Measurements from ENCODE around the gene AK3. TPM values are rescaled to one million over a fixed set of nuclear protein-coding genes. Genes with fewer than 3 reads are reported as not detected.
A peak's percentile ranks its signal among the peaks of the same experiment; 100 is the strongest.
"Not testable (repeated sequence)": the region's sequence is repeated elsewhere in the genome, so short reads cannot be mapped to it uniquely, and the experiment has no call there.

AK3 gene
- total and polyA plus RNA-seq, 2 donors (not counting 1 experiment from before 2014, with no cell fraction given) = 66.3 to 90.3 TPM

DNA sequence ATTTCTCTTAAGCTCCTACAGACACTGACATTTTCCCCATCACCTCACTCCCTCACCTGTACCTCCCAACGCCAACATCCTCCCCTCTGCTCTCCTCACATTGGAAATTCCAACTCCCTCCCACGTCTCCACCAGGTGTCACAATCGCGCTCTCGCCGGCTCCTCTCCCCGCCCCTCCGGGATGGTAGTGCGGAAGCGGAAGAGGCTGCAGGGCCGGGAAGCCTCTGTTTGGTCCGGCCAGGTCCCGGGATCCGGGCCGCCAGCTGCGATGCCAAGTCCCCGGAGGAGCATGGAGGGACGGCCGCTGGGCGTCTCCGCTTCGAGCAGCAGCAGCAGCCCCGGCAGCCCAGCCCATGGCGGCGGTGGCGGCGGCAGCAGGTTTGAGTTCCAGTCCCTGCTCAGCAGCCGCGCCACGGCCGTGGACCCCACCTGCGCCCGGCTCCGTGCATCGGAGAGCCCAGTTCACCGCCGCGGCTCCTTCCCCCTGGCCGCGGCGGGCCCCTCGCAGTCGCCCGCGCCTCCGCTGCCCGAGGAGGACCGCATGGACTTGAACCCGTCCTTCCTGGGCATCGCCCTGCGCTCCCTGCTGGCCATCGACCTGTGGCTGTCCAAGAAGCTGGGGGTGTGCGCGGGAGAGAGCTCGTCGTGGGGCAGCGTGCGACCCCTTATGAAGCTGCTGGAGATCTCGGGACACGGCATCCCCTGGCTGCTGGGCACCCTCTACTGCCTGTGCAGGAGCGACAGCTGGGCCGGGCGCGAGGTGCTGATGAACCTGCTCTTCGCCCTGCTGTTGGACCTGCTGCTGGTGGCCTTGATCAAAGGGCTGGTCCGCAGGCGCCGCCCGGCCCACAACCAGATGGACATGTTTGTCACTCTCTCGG lies 78.7 kb downstream of the AK3 start, which contains the start of gene PLPP6:
Gene PLPP6 (plus strand): TSS at position 187 of the 881 bp plus-strand sequence. CDS start 82 bp downstream, at position 269.
- H3K9me3 ChIP-seq (ENCODE audit: control insufficient read depth, insufficient read depth, low read depth, low read length) = no peaks in the 10 kb centered on the region
- peak within 1 kb of the TSS; percentile 44 for H3K27ac ChIP-seq (ENCODE audit: insufficient read depth, low read length)
- H3K27me3 ChIP-seq (ENCODE audit: control insufficient read depth, insufficient read depth, low read length) = no peaks in the 10 kb centered on the region
- H2AFZ ChIP-seq (ENCODE audit: low read length) = peak within 1 kb of the TSS; percentile 72
- no peaks in the 10 kb centered on the region for H3K36me3 ChIP-seq (ENCODE audit: control insufficient read depth, insufficient read depth, low read length)
- peak within 1 kb of the TSS; percentile 73 for H3K9ac ChIP-seq (ENCODE audit: insufficient read depth, low read length)
- peak within 1 kb of the TSS; percentile 56 to 79 (median 70) for H3K4me3 ChIP-seq (replicated peaks in 1 of 4; ENCODE audit: control extremely low read depth in 1 of 4, insufficient read depth in 1 of 4, low read depth in 3 of 4, low read length in 4 of 4)
- H3K4me1 ChIP-seq (ENCODE audit: control insufficient read depth, extremely low read depth, insufficient read depth, low read length) = peaks cover 13% of the 10 kb centered on the region
- peak; percentile 80 for DNase-seq (ENCODE audit: low read depth in 2 of 2)
- H3K4me2 ChIP-seq (ENCODE audit: extremely low read depth, insufficient read depth, low read length) = peak within 1 kb of the TSS; percentile 94
- TF ChIP-seq, protein P1, sequence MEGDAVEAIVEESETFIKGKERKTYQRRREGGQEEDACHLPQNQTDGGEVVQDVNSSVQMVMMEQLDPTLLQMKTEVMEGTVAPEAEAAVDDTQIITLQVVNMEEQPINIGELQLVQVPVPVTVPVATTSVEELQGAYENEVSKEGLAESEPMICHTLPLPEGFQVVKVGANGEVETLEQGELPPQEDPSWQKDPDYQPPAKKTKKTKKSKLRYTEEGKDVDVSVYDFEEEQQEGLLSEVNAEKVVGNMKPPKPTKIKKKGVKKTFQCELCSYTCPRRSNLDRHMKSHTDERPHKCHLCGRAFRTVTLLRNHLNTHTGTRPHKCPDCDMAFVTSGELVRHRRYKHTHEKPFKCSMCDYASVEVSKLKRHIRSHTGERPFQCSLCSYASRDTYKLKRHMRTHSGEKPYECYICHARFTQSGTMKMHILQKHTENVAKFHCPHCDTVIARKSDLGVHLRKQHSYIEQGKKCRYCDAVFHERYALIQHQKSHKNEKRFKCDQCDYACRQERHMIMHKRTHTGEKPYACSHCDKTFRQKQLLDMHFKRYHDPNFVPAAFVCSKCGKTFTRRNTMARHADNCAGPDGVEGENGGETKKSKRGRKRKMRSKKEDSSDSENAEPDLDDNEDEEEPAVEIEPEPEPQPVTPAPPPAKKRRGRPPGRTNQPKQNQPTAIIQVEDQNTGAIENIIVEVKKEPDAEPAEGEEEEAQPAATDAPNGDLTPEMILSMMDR (conservative IDR thresholded peaks at IDR 0.05 in 1 of 2, IDR thresholded peaks at IDR 0.05 in 1 of 2; ENCODE audit: low read depth in 1 of 2, low read length in 2 of 2) = peak; percentile 50 to 62
- TF ChIP-seq EZH2 (IDR thresholded peaks at IDR 0.05; ENCODE audit: low read length, missing control alignments) = no peak
- no peaks in the 10 kb centered on the region for H3K79me2 ChIP-seq (ENCODE audit: control insufficient read depth, insufficient read depth, low read length)
- H4K20me1 ChIP-seq (ENCODE audit: control insufficient read depth, extremely low read depth, insufficient read depth, low read length) = no peaks in the 10 kb centered on the region

DNA sequence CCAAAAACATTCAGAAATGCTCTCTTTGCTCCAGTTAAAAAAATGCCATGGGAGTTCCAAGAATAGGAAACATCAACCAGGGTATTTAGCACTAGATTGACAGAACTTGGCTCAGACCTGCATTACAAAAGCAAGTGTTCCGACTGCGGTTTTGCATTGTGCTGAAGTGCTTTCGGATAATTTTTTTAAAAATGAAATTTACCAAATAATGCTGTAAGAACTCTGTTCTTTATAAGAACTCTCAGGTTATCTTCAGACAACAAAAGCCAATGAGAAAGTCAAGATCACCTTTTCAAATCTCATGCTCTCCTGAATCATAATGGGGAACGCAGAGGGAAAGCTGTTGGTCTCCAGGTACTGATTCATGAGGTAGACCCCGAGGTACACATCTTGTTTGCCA lies 79.4 kb downstream of the AK3 start:
- Histone ChIP-seq H4K20me1 (ENCODE audit: control insufficient read depth, extremely low read depth, insufficient read depth, low read length) (no peaks in the 10 kb centered on the region), H3K9me3 (ENCODE audit: control insufficient read depth, insufficient read depth, low read depth, low read length) (no peaks in the 10 kb centered on the region), H3K79me2 (ENCODE audit: control insufficient read depth, insufficient read depth, low read length) (no peaks in the 10 kb centered on the region), H3K4me2 (ENCODE audit: extremely low read depth, insufficient read depth, low read length) (peak overlapping the region; percentile 94), H3K4me3 (replicated peaks in 1 of 4; ENCODE audit: control extremely low read depth in 1 of 4, insufficient read depth in 1 of 4, low read depth in 3 of 4, low read length in 4 of 4) (peak overlapping the region; percentile 56 to 79 (median 70)), H3K9ac (ENCODE audit: insufficient read depth, low read length) (no peak overlapping the region), H3K4me1 (ENCODE audit: control insufficient read depth, extremely low read depth, insufficient read depth, low read length) (peaks cover 13% of the 10 kb centered on the region), H2AFZ (ENCODE audit: low read length) (peak overlapping the region; percentile 63), H3K36me3 (ENCODE audit: control insufficient read depth, insufficient read depth, low read length) (no peaks in the 10 kb centered on the region), H3K27ac (ENCODE audit: insufficient read depth, low read length) (peak overlapping the region; percentile 44), H3K27me3 (ENCODE audit: control insufficient read depth, insufficient read depth, low read length) (no peaks in the 10 kb centered on the region)
- TF ChIP-seq, protein P1 (conservative IDR thresholded peaks at IDR 0.05 in 1 of 2, IDR thresholded peaks at IDR 0.05 in 1 of 2; ENCODE audit: low read depth in 1 of 2, low read length in 2 of 2) = no peak
- peak in 1 of 2 donors; percentile 72 for DNase-seq (ENCODE audit: low read depth in 2 of 2)

DNA sequence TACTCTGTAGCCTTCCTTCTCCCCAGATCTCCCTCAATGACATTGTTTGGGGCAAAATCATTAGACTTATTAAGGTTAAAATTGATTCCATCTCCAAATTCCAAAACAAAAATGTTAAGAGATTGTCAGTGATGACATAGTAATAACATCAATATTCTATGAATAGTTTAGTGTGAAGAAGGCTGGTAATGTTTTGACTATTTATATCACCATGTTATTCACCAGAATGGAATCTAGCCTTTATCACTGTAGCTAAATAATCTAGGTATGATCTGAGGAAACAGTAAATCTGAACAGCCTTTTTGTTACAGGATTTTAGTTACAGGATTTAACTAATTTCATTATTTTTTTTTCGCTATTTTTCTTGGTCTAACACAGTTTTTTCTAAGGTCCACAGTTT lies 79.8 kb downstream of the AK3 start:
- Histone ChIP-seq H3K36me3 (ENCODE audit: control insufficient read depth, insufficient read depth, low read length) (no peaks in the 10 kb centered on the region), H4K20me1 (ENCODE audit: control insufficient read depth, extremely low read depth, insufficient read depth, low read length) (no peaks in the 10 kb centered on the region), H3K27ac (ENCODE audit: insufficient read depth, low read length) (no peak overlapping the region), H3K9ac (ENCODE audit: insufficient read depth, low read length) (no peak overlapping the region), H3K79me2 (ENCODE audit: control insufficient read depth, insufficient read depth, low read length) (no peaks in the 10 kb centered on the region), H3K4me3 (replicated peaks in 1 of 4; ENCODE audit: control extremely low read depth in 1 of 4, insufficient read depth in 1 of 4, low read depth in 3 of 4, low read length in 4 of 4) (peak overlapping the region in 1 of 4 experiments; percentile 79), H2AFZ (ENCODE audit: low read length) (no peak overlapping the region), H3K4me2 (ENCODE audit: extremely low read depth, insufficient read depth, low read length) (peak overlapping the region; percentile 94), H3K4me1 (ENCODE audit: control insufficient read depth, extremely low read depth, insufficient read depth, low read length) (peaks cover 13% of the 10 kb centered on the region), H3K27me3 (ENCODE audit: control insufficient read depth, insufficient read depth, low read length) (no peaks in the 10 kb centered on the region), H3K9me3 (ENCODE audit: control insufficient read depth, insufficient read depth, low read depth, low read length) (no peaks in the 10 kb centered on the region)
- TF ChIP-seq, protein P1 (conservative IDR thresholded peaks at IDR 0.05 in 1 of 2, IDR thresholded peaks at IDR 0.05 in 1 of 2; ENCODE audit: low read depth in 1 of 2, low read length in 2 of 2) = no peak
- TF ChIP-seq EZH2 (IDR thresholded peaks at IDR 0.05; ENCODE audit: low read length, missing control alignments) = no peak
- DNase-seq (ENCODE audit: low read depth in 2 of 2) = peak in 1 of 2 donors; percentile 65

DNA sequence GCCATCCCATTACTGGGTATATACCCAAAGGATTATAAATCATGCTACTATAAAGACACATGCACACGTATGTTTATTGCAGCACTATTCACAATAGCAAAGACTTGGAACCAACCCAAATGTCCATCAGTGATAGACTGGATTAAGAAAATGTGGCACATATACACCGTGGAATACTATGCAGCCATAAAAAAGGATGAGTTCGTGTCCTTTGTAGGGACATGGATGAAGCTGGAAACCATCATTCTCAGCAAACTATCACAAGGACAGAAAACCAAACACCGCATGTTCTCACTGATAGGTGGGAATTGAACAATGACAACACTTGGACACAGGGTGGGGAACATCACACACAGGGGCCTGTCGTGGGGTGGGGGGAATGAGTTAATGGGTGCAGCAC lies 80.3 kb downstream of the AK3 start:
- H3K4me2 ChIP-seq (ENCODE audit: extremely low read depth, insufficient read depth, low read length); H3K4me3 ChIP-seq (replicated peaks in 1 of 4; ENCODE audit: control extremely low read depth in 1 of 4, insufficient read depth in 1 of 4, low read depth in 3 of 4, low read length in 4 of 4); DNase-seq (ENCODE audit: low read depth in 2 of 2); H3K9me3 ChIP-seq (ENCODE audit: control insufficient read depth, insufficient read depth, low read depth, low read length); H3K27ac ChIP-seq (ENCODE audit: insufficient read depth, low read length); H3K79me2 ChIP-seq (ENCODE audit: control insufficient read depth, insufficient read depth, low read length); H3K36me3 ChIP-seq (ENCODE audit: control insufficient read depth, insufficient read depth, low read length); H3K9ac ChIP-seq (ENCODE audit: insufficient read depth, low read length); H4K20me1 ChIP-seq (ENCODE audit: control insufficient read depth, extremely low read depth, insufficient read depth, low read length); H3K27me3 ChIP-seq (ENCODE audit: control insufficient read depth, insufficient read depth, low read length); H2AFZ ChIP-seq (ENCODE audit: low read length): not testable (repeated sequence)
- peaks cover 13% of the 10 kb centered on the region for H3K4me1 ChIP-seq (ENCODE audit: control insufficient read depth, extremely low read depth, insufficient read depth, low read length)
